Measurements from ENCODE around the gene DKC1.
"Not testable (repeated sequence)": the region's sequence is repeated elsewhere in the genome, so short reads cannot be mapped to it uniquely, and the experiment has no call there.

Gene DKC1

GRCh38 chrX:154791939-154792338, 29.3 kb downstream of the DKC1 start:
- DNase-seq (ENCODE audit: low read depth in 2 of 2) = no peak

GRCh38 chrX:154793084-154793795, 30.6 kb downstream of the DKC1 start:
- DNase-seq (ENCODE audit: low read depth in 2 of 2) = no peak

- DNase-seq (ENCODE audit: low read depth in 2 of 2) = no peak
Measured at GRCh38 chrX:154795016-154795415, 32.4 kb downstream of the DKC1 start.

- DNase-seq (ENCODE audit: low read depth in 2 of 2) = no peak
Measured at GRCh38 chrX:154797006-154797405, 34.3 kb downstream of the DKC1 start.

GRCh38 chrX:154799556-154800348, 37.1 kb downstream of the DKC1 start:
- no peak for DNase-seq (ENCODE audit: low read depth in 2 of 2)

- no peak for DNase-seq (ENCODE audit: low read depth in 2 of 2)
Measured at GRCh38 chrX:154800478-154801210, 38.0 kb downstream of the DKC1 start.

- no peak for DNase-seq (ENCODE audit: low read depth in 2 of 2)
Measured at GRCh38 chrX:154802947-154803346, 40.3 kb downstream of the DKC1 start.

GRCh38 chrX:154804261-154804956, 41.7 kb downstream of the DKC1 start:
- DNase-seq (ENCODE audit: low read depth in 2 of 2) = no peak

GRCh38 chrX:154804957-154805695, 42.5 kb downstream of the DKC1 start, which contains the start of gene MPP1:
MPP1 (minus strand) TSS chrX:154805485; CDS start chrX:154805373, 112 bp downstream.
- DNase-seq (ENCODE audit: low read depth in 2 of 2) = peak; percentile 15 to 16

GRCh38 chrX:154805696-154806091, 43.0 kb downstream of the DKC1 start:
- DNase-seq (ENCODE audit: low read depth in 2 of 2) = no peak

- DNase-seq (ENCODE audit: low read depth in 2 of 2) = no peak
Measured at GRCh38 chrX:154806837-154807501, 44.3 kb downstream of the DKC1 start.

GRCh38 chrX:154809939-154810665, 47.4 kb downstream of the DKC1 start:
- no peak for DNase-seq (ENCODE audit: low read depth in 2 of 2)

GRCh38 chrX:154812341-154813101, 49.9 kb downstream of the DKC1 start:
- no peak for DNase-seq (ENCODE audit: low read depth in 2 of 2)

- no peak for DNase-seq (ENCODE audit: low read depth in 2 of 2)
Measured at GRCh38 chrX:154813801-154814200, 51.1 kb downstream of the DKC1 start.

GRCh38 chrX:154815274-154815818, 52.7 kb downstream of the DKC1 start:
- DNase-seq (ENCODE audit: low read depth in 2 of 2) = no peak

GRCh38 chrX:154816326-154816898, 53.7 kb downstream of the DKC1 start:
- not testable (repeated sequence) for DNase-seq (ENCODE audit: low read depth in 2 of 2)

GRCh38 chrX:154817048-154817618, 54.5 kb downstream of the DKC1 start:
- not testable (repeated sequence) for DNase-seq (ENCODE audit: low read depth in 2 of 2)

Data from fibroblast of skin of left biceps (primary cell).